Measurements from ENCODE around the gene TOB1. TPM values are rescaled to one million over a fixed set of nuclear protein-coding genes. Genes with fewer than 3 reads are reported as not detected.

Gene TOB1
- total and polyA plus RNA-seq, 2 experiments from 2014 or later = 12.1 to 46.9 TPM

DNA sequence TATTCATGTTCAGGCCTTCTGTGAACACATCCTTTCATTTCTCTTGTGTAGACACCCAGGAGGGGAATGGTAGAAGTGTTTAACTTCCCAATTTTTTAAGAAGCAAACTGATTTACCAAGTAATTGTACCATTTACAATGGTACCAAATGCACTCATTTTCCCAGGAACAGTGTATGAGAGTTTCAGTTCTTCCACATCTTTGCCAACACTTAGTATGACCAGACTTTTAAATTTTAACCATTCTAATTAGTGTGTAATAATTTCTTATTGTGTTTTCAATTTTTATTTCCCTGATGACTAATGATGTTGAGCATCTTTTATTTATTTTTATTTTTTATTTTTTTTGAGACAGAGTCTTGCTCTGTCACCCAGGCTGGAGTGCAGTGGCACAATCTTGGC, 41.0 kb downstream of the TOB1 start (continued):
- TF ChIP-seq, protein P1, sequence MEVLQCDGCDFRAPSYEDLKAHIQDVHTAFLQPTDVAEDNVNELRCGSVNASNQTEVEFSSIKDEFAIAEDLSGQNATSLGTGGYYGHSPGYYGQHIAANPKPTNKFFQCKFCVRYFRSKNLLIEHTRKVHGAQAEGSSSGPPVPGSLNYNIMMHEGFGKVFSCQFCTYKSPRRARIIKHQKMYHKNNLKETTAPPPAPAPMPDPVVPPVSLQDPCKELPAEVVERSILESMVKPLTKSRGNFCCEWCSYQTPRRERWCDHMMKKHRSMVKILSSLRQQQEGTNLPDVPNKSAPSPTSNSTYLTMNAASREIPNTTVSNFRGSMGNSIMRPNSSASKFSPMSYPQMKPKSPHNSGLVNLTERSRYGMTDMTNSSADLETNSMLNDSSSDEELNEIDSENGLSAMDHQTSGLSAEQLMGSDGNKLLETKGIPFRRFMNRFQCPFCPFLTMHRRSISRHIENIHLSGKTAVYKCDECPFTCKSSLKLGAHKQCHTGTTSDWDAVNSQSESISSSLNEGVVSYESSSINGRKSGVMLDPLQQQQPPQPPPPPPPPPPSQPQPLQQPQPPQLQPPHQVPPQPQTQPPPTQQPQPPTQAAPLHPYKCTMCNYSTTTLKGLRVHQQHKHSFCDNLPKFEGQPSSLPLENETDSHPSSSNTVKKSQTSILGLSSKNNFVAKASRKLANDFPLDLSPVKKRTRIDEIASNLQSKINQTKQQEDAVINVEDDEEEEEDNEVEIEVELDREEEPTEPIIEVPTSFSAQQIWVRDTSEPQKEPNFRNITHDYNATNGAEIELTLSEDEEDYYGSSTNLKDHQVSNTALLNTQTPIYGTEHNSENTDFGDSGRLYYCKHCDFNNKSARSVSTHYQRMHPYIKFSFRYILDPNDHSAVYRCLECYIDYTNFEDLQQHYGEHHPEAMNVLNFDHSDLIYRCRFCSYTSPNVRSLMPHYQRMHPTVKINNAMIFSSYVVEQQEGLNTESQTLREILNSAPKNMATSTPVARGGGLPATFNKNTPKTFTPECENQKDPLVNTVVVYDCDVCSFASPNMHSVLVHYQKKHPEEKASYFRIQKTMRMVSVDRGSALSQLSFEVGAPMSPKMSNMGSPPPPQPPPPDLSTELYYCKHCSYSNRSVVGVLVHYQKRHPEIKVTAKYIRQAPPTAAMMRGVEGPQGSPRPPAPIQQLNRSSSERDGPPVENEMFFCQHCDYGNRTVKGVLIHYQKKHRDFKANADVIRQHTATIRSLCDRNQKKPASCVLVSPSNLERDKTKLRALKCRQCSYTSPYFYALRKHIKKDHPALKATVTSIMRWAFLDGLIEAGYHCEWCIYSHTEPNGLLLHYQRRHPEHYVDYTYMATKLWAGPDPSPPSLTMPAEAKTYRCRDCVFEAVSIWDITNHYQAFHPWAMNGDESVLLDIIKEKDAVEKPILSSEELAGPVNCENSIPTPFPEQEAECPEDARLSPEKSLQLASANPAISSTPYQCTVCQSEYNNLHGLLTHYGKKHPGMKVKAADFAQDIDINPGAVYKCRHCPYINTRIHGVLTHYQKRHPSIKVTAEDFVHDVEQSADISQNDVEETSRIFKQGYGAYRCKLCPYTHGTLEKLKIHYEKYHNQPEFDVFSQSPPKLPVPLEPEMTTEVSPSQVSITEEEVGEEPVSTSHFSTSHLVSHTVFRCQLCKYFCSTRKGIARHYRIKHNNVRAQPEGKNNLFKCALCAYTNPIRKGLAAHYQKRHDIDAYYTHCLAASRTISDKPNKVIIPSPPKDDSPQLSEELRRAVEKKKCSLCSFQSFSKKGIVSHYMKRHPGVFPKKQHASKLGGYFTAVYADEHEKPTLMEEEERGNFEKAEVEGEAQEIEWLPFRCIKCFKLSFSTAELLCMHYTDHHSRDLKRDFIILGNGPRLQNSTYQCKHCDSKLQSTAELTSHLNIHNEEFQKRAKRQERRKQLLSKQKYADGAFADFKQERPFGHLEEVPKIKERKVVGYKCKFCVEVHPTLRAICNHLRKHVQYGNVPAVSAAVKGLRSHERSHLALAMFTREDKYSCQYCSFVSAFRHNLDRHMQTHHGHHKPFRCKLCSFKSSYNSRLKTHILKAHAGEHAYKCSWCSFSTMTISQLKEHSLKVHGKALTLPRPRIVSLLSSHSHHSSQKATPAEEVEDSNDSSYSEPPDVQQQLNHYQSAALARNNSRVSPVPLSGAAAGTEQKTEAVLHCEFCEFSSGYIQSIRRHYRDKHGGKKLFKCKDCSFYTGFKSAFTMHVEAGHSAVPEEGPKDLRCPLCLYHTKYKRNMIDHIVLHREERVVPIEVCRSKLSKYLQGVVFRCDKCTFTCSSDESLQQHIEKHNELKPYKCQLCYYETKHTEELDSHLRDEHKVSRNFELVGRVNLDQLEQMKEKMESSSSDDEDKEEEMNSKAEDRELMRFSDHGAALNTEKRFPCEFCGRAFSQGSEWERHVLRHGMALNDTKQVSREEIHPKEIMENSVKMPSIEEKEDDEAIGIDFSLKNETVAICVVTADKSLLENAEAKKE (CRISPR knock-in tag; IDR thresholded peaks at IDR 0.05) = no peak
- TF ChIP-seq ZNF114 (CRISPR knock-in tag; IDR thresholded peaks at IDR 0.05) (no peak), EZH2phosphoT487 (IDR thresholded peaks at IDR 0.05; ENCODE audit: unreplicated experiment) (no peak), NANOG (IDR thresholded peaks at IDR 0.05; ENCODE audit: borderline replicate concordance) (no peak)
- TF ChIP-seq, protein P2, sequence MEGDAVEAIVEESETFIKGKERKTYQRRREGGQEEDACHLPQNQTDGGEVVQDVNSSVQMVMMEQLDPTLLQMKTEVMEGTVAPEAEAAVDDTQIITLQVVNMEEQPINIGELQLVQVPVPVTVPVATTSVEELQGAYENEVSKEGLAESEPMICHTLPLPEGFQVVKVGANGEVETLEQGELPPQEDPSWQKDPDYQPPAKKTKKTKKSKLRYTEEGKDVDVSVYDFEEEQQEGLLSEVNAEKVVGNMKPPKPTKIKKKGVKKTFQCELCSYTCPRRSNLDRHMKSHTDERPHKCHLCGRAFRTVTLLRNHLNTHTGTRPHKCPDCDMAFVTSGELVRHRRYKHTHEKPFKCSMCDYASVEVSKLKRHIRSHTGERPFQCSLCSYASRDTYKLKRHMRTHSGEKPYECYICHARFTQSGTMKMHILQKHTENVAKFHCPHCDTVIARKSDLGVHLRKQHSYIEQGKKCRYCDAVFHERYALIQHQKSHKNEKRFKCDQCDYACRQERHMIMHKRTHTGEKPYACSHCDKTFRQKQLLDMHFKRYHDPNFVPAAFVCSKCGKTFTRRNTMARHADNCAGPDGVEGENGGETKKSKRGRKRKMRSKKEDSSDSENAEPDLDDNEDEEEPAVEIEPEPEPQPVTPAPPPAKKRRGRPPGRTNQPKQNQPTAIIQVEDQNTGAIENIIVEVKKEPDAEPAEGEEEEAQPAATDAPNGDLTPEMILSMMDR (conservative IDR thresholded peaks at IDR 0.05; ENCODE audit: low read depth in 2 of 2) = no peak

DNA sequence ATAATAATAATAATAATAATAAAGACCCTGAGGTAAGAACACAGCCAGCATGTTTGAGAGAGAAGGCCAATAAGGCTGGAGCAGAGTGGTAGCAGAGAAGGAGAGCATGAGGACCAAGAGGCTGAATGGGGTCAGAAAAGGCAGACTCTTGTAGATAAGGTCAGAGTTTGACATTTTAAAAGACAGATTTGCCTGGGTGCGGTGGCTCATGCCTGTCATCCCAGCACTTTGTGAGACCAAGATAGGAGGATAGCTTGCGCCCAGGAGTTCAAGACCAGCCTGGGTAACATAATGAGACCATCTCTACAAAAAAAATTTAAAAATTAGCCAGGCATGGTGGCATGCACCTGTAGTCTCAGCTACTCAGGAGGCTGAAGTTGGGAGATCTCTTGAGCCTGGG, 41.7 kb downstream of the TOB1 start:
- no peak overlapping the region for H3K27ac Mint-ChIP-seq
- Histone ChIP-seq H3K27me3 (ENCODE audit: insufficient read depth) (no peaks in the 10 kb centered on the region), H3K4me1 (ENCODE audit: insufficient read depth) (peaks cover 11% of the 10 kb centered on the region; the same call in 1 of the 2 replicates), H3K79me2 (replicated peaks; ENCODE audit: insufficient read depth) (no peaks in the 10 kb centered on the region), H3K27ac (ENCODE audit: low read depth) (no peak overlapping the region), H3K4me2 (no peak overlapping the region), H3F3A (replicated peaks; ENCODE audit: low read depth) (no peaks in the 10 kb centered on the region), H3K36me3 (ENCODE audit: insufficient read depth) (no peaks in the 10 kb centered on the region), H2AFZ (no peak overlapping the region), H3K9me2 (ENCODE audit: insufficient read depth) (peaks cover 7% of the 10 kb centered on the region; the same call in 1 of the 2 replicates), H4K20me1 (replicated peaks; ENCODE audit: insufficient read depth) (no peaks in the 10 kb centered on the region), H3K4me3 (no peak overlapping the region)
- DNase-seq (ENCODE audit: low spot score) = no peak
- no peak for ATAC-seq
- peaks cover 2% of the 10 kb centered on the region for H3K27me3 Mint-ChIP-seq (ENCODE audit: insufficient read depth, low read depth, poor library complexity)
- H3K4me1 Mint-ChIP-seq = peaks cover 6% of the 10 kb centered on the region
- no peak overlapping the region for H3K4me3 Mint-ChIP-seq
- no peaks in the 10 kb centered on the region for H3K9me3 Mint-ChIP-seq
- no peaks in the 10 kb centered on the region for H3K36me3 Mint-ChIP-seq (ENCODE audit: low read depth)
- TF ChIP-seq, protein P3, sequence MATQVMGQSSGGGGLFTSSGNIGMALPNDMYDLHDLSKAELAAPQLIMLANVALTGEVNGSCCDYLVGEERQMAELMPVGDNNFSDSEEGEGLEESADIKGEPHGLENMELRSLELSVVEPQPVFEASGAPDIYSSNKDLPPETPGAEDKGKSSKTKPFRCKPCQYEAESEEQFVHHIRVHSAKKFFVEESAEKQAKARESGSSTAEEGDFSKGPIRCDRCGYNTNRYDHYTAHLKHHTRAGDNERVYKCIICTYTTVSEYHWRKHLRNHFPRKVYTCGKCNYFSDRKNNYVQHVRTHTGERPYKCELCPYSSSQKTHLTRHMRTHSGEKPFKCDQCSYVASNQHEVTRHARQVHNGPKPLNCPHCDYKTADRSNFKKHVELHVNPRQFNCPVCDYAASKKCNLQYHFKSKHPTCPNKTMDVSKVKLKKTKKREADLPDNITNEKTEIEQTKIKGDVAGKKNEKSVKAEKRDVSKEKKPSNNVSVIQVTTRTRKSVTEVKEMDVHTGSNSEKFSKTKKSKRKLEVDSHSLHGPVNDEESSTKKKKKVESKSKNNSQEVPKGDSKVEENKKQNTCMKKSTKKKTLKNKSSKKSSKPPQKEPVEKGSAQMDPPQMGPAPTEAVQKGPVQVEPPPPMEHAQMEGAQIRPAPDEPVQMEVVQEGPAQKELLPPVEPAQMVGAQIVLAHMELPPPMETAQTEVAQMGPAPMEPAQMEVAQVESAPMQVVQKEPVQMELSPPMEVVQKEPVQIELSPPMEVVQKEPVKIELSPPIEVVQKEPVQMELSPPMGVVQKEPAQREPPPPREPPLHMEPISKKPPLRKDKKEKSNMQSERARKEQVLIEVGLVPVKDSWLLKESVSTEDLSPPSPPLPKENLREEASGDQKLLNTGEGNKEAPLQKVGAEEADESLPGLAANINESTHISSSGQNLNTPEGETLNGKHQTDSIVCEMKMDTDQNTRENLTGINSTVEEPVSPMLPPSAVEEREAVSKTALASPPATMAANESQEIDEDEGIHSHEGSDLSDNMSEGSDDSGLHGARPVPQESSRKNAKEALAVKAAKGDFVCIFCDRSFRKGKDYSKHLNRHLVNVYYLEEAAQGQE (IDR thresholded peaks at IDR 0.05; ENCODE audit: unreplicated experiment) = no peak
- TF ChIP-seq, protein P2 (conservative IDR thresholded peaks at IDR 0.05; ENCODE audit: low read depth in 2 of 2) = no peak
- TF ChIP-seq EZH2 (IDR thresholded peaks at IDR 0.05; ENCODE audit: low read depth, unreplicated experiment) (no peak), NANOG (IDR thresholded peaks at IDR 0.05; ENCODE audit: borderline replicate concordance) (no peak), JUNB (IDR thresholded peaks at IDR 0.05; ENCODE audit: unreplicated experiment) (no peak), STAT1 (IDR thresholded peaks at IDR 0.05; ENCODE audit: unreplicated experiment) (no peak), EZH2phosphoT487 (IDR thresholded peaks at IDR 0.05; ENCODE audit: unreplicated experiment) (no peak)
